Measurements from ENCODE around the gene ZSCAN32. TPM values are rescaled to one million over a fixed set of nuclear protein-coding genes. Genes with fewer than 3 reads are reported as not detected.

Gene ZSCAN32
- total and polyA plus RNA-seq, 4 donors: 4.2 to 7.7 (median 6.0) TPM

- Histone ChIP-seq H3K9ac (ENCODE audit: low read depth in 1 of 2, low read length in 2 of 2) (no peak overlapping the region), H3K27ac (ENCODE audit: low read depth in 1 of 2, low read length in 2 of 2) (no peak overlapping the region), H3K9me3 (ENCODE audit: control insufficient read depth in 4 of 4, low read length in 3 of 4) (peaks cover 0 to 3% (median under 1%) of the 10 kb centered on the region in 4 donors), H3K4me1 (ENCODE audit: control insufficient read depth in 4 of 4, insufficient read depth in 4 of 4, low read length in 3 of 4) (no peaks in the 10 kb centered on the region), H3K36me3 (ENCODE audit: control insufficient read depth in 4 of 4, insufficient read depth in 3 of 4, low read depth in 1 of 4, low read length in 3 of 4) (peaks cover 0 to 2% (median 0%) of the 10 kb centered on the region in 4 donors), H3K4me3 (ENCODE audit: low read depth in 1 of 3, low read length in 3 of 3) (no peak overlapping the region), H3K27me3 (ENCODE audit: control insufficient read depth in 4 of 4, insufficient read depth in 4 of 4, low read length in 3 of 4) (no peaks in the 10 kb centered on the region)
- no peak for TF ChIP-seq EGR1 (IDR thresholded peaks at IDR 0.05; ENCODE audit: low read depth in 2 of 2)
- DNase-seq (ENCODE audit: low spot score): no peak
- WGBS: 56% methylated on average over 2 of the region's 2 CpGs
These were observed 54.8 kb downstream of the ZSCAN32 start for GRCh38 chr16:3346041-3346440.

Other genes starting within 250 kb of the ZSCAN32 start
- not detected for gene OR1F1, start 212.8 kb downstream of the ZSCAN32 start, total RNA-seq
- gene OR1F1, start 212.8 kb downstream of the ZSCAN32 start, polyA plus RNA-seq: not detected
- gene ZNF200, start 165.8 kb downstream of the ZSCAN32 start, total RNA-seq: 1 to 10 TPM; 4.5 to 5.3 TPM
- gene ZNF200, start 165.8 kb downstream of the ZSCAN32 start, polyA plus RNA-seq: 1 to 10 TPM; 1.8 to 2.3 TPM
- gene MEFV, start 144.4 kb downstream of the ZSCAN32 start, total RNA-seq: 1 to 10 TPM; 1.2 to 3.3 TPM
- gene MEFV, start 144.4 kb downstream of the ZSCAN32 start, polyA plus RNA-seq: under 1 TPM; 0.33 to 0.36 TPM
- gene ZNF263, start 117.5 kb downstream of the ZSCAN32 start, total RNA-seq: 10 to 100 TPM; 17.2 to 27.3 TPM
- gene ZNF263, start 117.5 kb downstream of the ZSCAN32 start, polyA plus RNA-seq: 1 to 10 TPM; 6.3 to 9.4 TPM
- gene TIGD7, start 95.6 kb downstream of the ZSCAN32 start, total RNA-seq: 1 to 10 TPM; 1.8 to 2.6 TPM
- under 1 TPM; 0.58 to 0.71 TPM for gene TIGD7, start 95.6 kb downstream of the ZSCAN32 start, polyA plus RNA-seq
- gene ZNF75A, start 95.5 kb downstream of the ZSCAN32 start, total RNA-seq: 10 to 100 TPM; 11.0 to 17.2 TPM
- gene ZNF75A, start 95.5 kb downstream of the ZSCAN32 start, polyA plus RNA-seq: 1 to 10 TPM; 4.9 to 8.6 TPM
- under 1 TPM; 0.08 to 0.19 TPM for gene OR2C1, start 45.1 kb downstream of the ZSCAN32 start, total RNA-seq
- gene OR2C1, start 45.1 kb downstream of the ZSCAN32 start, polyA plus RNA-seq: not detected
- 1 to 10 TPM; 4.2 to 4.6 TPM for gene ZNF174, start 211 bp upstream of the ZSCAN32 start, total RNA-seq
- gene ZNF174, start 211 bp upstream of the ZSCAN32 start, polyA plus RNA-seq: 1 to 10 TPM; 3.8 to 4.1 TPM
- 1 to 10 TPM; 1.2 to 1.7 TPM for gene ZNF597, start 42.5 kb upstream of the ZSCAN32 start, total RNA-seq
- gene ZNF597, start 42.5 kb upstream of the ZSCAN32 start, polyA plus RNA-seq: under 1 TPM; 0.53 to 0.54 TPM
- 10 to 100 TPM; 11.3 to 21.3 TPM for gene NAA60, start 42.7 kb upstream of the ZSCAN32 start, total RNA-seq
- gene NAA60, start 42.7 kb upstream of the ZSCAN32 start, polyA plus RNA-seq: 10 to 100 TPM; 29.9 to 41.3 TPM
- not detected for gene C16orf90, start 94.5 kb upstream of the ZSCAN32 start, total RNA-seq
- gene C16orf90, start 94.5 kb upstream of the ZSCAN32 start, polyA plus RNA-seq: not detected
- 1 to 10 TPM; 4.4 to 5.2 TPM for gene CLUAP1, start 100.0 kb upstream of the ZSCAN32 start, total RNA-seq
- gene CLUAP1, start 100.0 kb upstream of the ZSCAN32 start, polyA plus RNA-seq: 1 to 10 TPM; 3.1 to 8.1 TPM
- 1 to 10 TPM; 1.5 to 2.2 TPM for gene NLRC3, start 176.4 kb upstream of the ZSCAN32 start, total RNA-seq
- gene NLRC3, start 176.4 kb upstream of the ZSCAN32 start, polyA plus RNA-seq: under 1 TPM; 0.35 to 0.58 TPM
- gene SLX4, start 210.6 kb upstream of the ZSCAN32 start, total RNA-seq: 1 to 10 TPM; 1.8 to 4.9 TPM
- under 1 TPM; 0.32 to 0.87 TPM for gene SLX4, start 210.6 kb upstream of the ZSCAN32 start, polyA plus RNA-seq